ENCODE measurements around the gene HDAC4. TPM values are rescaled to one million over a fixed set of nuclear protein-coding genes. Genes with fewer than 3 reads are reported as not detected.

Gene HDAC4
- total and polyA plus RNA-seq, 9 of the 15 experiments (the other 6 are each of a cell fraction or from before 2014, with no cell fraction given): 0.11 to 20.2 (median 4.0) TPM

- TF ChIP-seq POLR3A (IDR thresholded peaks at IDR 0.05; ENCODE audit: borderline replicate concordance, extremely low read depth, insufficient read depth, insufficient read length) (no peak), HDAC8 (tag; IDR thresholded peaks at IDR 0.05) (no peak), SMARCE1 (IDR thresholded peaks at IDR 0.05) (no peak)
These were observed 343.3 kb downstream of the HDAC4 start (continued) for GRCh38 chr2:239057533-239057932.

GRCh38 chr2:239056611-239057010, 344.2 kb downstream of the HDAC4 start:
- POLR2A ChIA-PET: no interaction called here
- CTCF ChIA-PET (ENCODE audit: low intra/inter-chr PET ratio): no interaction called here

More at GRCh38 chr2:239056611-239057010, 344.2 kb downstream of the HDAC4 start:
- Histone ChIP-seq H3K27me3 (ENCODE audit: control insufficient read depth in 2 of 2, insufficient read depth in 2 of 2, low read length in 2 of 2) (no peaks in the 10 kb centered on the region), H4K20me1 (replicated peaks; ENCODE audit: control insufficient read depth, insufficient read depth, low read length) (no peaks in the 10 kb centered on the region), H3K27ac (ENCODE audit: extremely low read depth, low read depth, low read length) (no peak overlapping the region), H3K9me3 (replicated peaks; ENCODE audit: control insufficient read depth, insufficient read depth, low read depth, low read length) (no peaks in the 10 kb centered on the region), H3K36me3 (ENCODE audit: control insufficient read depth, insufficient read depth, low read length) (no peaks in the 10 kb centered on the region), H3K4me2 (ENCODE audit: insufficient read depth, low read length) (no peak overlapping the region), H2AFZ (ENCODE audit: low read depth, low read length) (no peak overlapping the region), H3K4me1 (replicated peaks in 1 of 2; ENCODE audit: control insufficient read depth in 2 of 2, insufficient read depth in 2 of 2, low read length in 2 of 2) (peaks cover 0 to 7% of the 10 kb centered on the region in 2 experiments; a peak in 2 of 5 replicates), H3K9me1 (ENCODE audit: control insufficient read depth, insufficient read depth, low read length) (no peaks in the 10 kb centered on the region), H3K4me3 (no peak overlapping the region), H3K9ac (ENCODE audit: insufficient read depth in 1 of 2, low read depth in 2 of 2, low read length in 2 of 2) (no peak overlapping the region), H3K79me2 (ENCODE audit: control insufficient read depth, insufficient read depth, low read length) (no peaks in the 10 kb centered on the region)
- no peak for FAIRE-seq
- BruUV-seq (replicated peaks): no TSS peak
- no peak for ATAC-seq
- no peak for DNase-seq (ENCODE audit: extremely low read depth in 1 of 4, low spot score in 3 of 4)
- intact Hi-C loops (cut with micrococcal nuclease): no loop called here
- TF ChIP-seq FOXJ2 (tag; IDR thresholded peaks at IDR 0.05): no peak
- 85% methylated on average over 8 of the region's 10 CpGs for WGBS (ENCODE audit: insufficient coverage, low coverage, missing lambda C conversion rate)
- in situ Hi-C loops (cut with MboI): no loop called here
